Vagina (tissue), 2 donors: ENCODE measurements around the gene ZIC1. TPM values are rescaled to one million over a fixed set of nuclear protein-coding genes. Genes with fewer than 3 reads are reported as not detected.

Experiments
- DNase-seq, 2 donors: peaks; one replicate each; pipeline ENCODE4 v3.0.0-alpha.2; 2017; ENCODE audit errors: extremely low spot score in 2 of 2
- H3K27ac ChIP-seq: fragments of 200-600 bp; sonication (generic); one replicate; pipeline ENCODE4 v1.5.1; 2019
- H3K27me3 ChIP-seq: fragments of 200-600 bp; sonication (generic); one replicate; pipeline ENCODE4 v1.5.1; 2019
- H3K36me3 ChIP-seq, 2 donors: fragments of 200-600 bp; sonication (generic); one replicate each; pipeline ENCODE4 v1.5.1; 2017 to 2019
- H3K4me1 ChIP-seq: fragments of 200-600 bp; sonication (generic); one replicate; pipeline ENCODE4 v1.5.1; 2019
- H3K4me3 ChIP-seq, 2 donors: fragments of 200-600 bp; sonication (generic); 1 replicate in 1 of 2; 2 replicates in 1 of 2; pipeline ENCODE4 v1.5.1; 2016 to 2019
- H3K9me3 ChIP-seq: fragments of 200-600 bp; sonication (generic); one replicate; pipeline ENCODE4 v1.5.1; 2019
- POLR2A ChIP-seq, 2 donors: fragments of 450-650 bp; IDR thresholded peaks; one replicate each; pipeline ENCODE4 v1.6.1; 2017; ENCODE audit warnings: antibody characterized with exemption in 2 of 2, mild to moderate bottlenecking in 2 of 2, moderate library complexity in 2 of 2
- POLR2AphosphoS5 ChIP-seq, 2 donors: sonication (generic); formaldehyde crosslinking; IDR thresholded peaks; one replicate each; pipeline ENCODE4 v1.9.0; 2017; ENCODE audit warnings: antibody characterized with exemption in 2 of 2, mild to moderate bottlenecking in 2 of 2, low read depth in 1 of 2; ENCODE audit not compliant: insufficient read depth in 1 of 2
- intact Hi-C: fragments of 100-400 bp; cut with DNase I; formaldehyde crosslinking; loops from one replicate; pipeline ENCODE4 v1.15.1; 2023
- total RNA-seq: library from RNA; depleted of rRNA; stranded (reverse); fragments of >200 nt; gene quantifications from one replicate; pipeline ENCODE4 v1.2.3, GENCODE V29; 2016
- TF ChIP-seq, protein P1 (sequence below), 3 experiments: fragments of 450-650 bp in 2 of 3; fragments of 200-600 bp in 1 of 3; sonication (generic) in 1 of 3; IDR thresholded peaks; one replicate each; pipeline ENCODE4 v1.5.1; 2017 to 2019; ENCODE audit warnings: antibody characterized with exemption in 3 of 3, mild to moderate bottlenecking in 2 of 3, moderate library complexity in 2 of 3

ZIC1 gene
- total RNA-seq, result not detected

DNA sequence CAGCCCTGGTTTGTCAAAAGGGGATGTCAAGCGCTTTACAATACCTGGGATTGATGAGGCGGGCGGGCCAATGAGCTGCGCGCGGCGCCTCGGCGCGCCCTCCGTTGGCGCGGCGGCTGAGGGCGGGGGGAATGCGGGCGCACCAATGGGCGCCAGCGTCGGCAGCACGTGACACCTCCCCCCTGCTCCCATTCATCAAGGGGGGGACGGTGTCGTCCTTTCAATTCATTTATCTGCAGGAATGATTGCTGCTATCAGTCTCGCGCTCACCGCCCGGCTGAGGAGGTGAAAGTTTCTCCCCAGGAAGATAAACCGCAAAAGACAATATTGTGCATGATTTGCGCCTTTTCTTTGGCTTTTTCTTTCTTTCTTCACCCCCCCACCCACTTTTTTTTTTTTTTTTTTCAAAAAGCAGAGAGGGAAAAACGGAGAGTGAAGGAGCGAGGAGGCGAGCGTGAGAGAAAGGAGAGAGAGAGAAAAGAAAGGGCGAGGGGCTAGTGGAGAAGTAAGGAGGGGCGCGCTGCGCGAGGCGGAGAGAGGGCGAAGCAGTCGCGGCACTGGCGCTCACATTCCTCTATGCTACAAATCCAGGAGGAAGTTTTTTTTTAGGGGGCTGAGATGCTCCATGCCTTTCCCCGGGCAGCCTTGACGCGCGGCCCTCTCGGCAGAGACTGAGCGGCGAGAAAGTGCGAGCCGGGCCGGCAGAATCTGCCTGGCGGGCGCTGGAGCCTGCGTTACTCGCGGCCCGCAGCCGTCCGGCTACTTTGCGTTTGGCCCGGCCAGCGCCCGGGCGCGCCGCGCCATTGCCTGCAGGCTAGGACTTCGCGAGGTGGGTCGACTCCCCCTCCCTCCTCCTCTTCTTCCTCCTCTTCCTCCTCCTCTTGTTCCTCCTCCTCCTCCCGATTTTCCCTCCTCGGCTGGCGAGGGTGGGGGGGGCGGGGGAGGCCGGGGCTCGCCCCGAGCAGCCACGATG lies at the start of gene ZIC1:
Gene ZIC1 (plus strand): TSS at position 223 of the 973 bp plus-strand sequence. CDS start 748 bp downstream, at position 971.
- no peaks in the 10 kb centered on the region for H3K36me3 ChIP-seq
- intact Hi-C loops, result no loop called here
- DNase-seq, result peak; percentile 52 to 55
- no peak within 1 kb of the TSS for H3K27ac ChIP-seq
- TF ChIP-seq POLR2AphosphoS5 (IDR thresholded peaks at IDR 0.05; ENCODE audit: insufficient read depth in 1 of 2, low read depth in 1 of 2), result no peak
- no peak for TF ChIP-seq POLR2A (IDR thresholded peaks at IDR 0.05)
- TF ChIP-seq, protein P1, sequence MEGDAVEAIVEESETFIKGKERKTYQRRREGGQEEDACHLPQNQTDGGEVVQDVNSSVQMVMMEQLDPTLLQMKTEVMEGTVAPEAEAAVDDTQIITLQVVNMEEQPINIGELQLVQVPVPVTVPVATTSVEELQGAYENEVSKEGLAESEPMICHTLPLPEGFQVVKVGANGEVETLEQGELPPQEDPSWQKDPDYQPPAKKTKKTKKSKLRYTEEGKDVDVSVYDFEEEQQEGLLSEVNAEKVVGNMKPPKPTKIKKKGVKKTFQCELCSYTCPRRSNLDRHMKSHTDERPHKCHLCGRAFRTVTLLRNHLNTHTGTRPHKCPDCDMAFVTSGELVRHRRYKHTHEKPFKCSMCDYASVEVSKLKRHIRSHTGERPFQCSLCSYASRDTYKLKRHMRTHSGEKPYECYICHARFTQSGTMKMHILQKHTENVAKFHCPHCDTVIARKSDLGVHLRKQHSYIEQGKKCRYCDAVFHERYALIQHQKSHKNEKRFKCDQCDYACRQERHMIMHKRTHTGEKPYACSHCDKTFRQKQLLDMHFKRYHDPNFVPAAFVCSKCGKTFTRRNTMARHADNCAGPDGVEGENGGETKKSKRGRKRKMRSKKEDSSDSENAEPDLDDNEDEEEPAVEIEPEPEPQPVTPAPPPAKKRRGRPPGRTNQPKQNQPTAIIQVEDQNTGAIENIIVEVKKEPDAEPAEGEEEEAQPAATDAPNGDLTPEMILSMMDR (IDR thresholded peaks at IDR 0.05), result no peak
- peaks cover 35% of the 10 kb centered on the region for H3K4me1 ChIP-seq
- no peaks in the 10 kb centered on the region for H3K9me3 ChIP-seq
- H3K27me3 ChIP-seq, result peaks cover 33% of the 10 kb centered on the region
- peak within 1 kb of the TSS; percentile 23 to 44 for H3K4me3 ChIP-seq

DNA sequence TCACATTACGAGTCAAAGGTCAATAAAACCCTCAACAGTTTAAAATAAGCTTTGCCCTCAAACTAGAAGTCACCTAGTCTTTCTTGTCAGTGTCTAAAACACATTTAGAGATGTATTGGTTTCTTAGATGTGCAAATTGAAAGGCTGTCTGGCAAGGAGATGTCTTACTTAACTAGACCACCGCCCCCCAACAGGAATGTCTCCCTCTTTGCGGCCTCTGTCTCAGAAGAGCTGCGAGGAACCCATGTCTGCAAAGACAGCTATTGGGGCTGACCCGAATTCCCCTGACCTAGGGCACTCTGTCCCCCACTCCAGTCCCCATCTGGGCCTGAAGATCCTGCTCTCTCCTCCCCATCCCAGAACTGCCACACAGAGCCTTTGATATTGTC lies 49.1 kb upstream of the ZIC1 start:
- Histone ChIP-seq H3K36me3 (no peaks in the 10 kb centered on the region), H3K4me1 (no peaks in the 10 kb centered on the region)

DNA sequence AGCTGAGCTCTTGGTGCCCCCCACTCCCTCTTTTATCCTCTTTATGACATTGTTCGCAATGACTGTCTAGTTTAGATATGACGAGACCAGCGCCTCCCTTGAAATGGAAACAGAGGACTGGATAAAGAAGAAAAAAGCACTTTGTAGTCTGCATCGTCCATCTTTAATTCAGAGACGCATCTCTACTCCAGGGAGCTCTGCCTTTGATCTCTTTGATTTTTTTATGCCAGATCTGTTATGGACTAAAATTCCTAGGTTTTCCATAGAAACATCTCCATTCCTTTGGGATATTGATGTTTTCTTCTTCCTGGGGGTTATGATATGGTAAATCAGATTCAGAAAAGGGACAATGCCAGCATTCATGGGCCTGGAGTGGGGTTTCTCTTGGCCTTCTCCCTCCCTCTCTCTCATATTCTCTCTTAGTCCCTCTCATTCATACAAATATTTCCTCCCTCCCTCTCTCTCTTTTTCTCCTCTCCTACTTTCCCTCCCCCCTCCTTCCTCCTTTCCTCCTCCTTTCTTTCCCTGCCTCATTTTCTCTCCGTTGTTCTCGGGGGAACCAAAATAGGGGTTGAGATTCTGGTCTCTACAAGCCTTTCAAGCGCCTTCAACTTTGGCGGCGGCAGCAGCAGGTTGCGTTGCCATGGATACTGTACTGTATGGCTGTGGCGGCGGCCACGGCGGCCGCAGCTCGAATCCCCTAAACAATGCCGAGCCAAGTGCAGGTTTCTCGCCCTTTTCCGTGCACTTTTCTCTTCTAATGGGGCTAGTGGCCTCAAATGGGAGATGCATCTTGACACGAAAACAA lies 48.3 kb upstream of the ZIC1 start:
- H3K27me3 ChIP-seq, result peaks cover 22% of the 10 kb centered on the region
- no peak for DNase-seq
- H3K9me3 ChIP-seq, result no peaks in the 10 kb centered on the region
- no peaks in the 10 kb centered on the region for H3K36me3 ChIP-seq
- H3K4me3 ChIP-seq, result no peak overlapping the region
- no peaks in the 10 kb centered on the region for H3K4me1 ChIP-seq
- intact Hi-C loops, result no loop called here
- TF ChIP-seq POLR2AphosphoS5 (IDR thresholded peaks at IDR 0.05; ENCODE audit: insufficient read depth in 1 of 2, low read depth in 1 of 2), result no peak
- TF ChIP-seq, protein P1 (IDR thresholded peaks at IDR 0.05), result no peak
- no peak for TF ChIP-seq POLR2A (IDR thresholded peaks at IDR 0.05)
- no peak overlapping the region for H3K27ac ChIP-seq

More for the DNA sequence above, 49.1 kb upstream of the ZIC1 start:
- H3K9me3 ChIP-seq, result no peaks in the 10 kb centered on the region
- H3K27me3 ChIP-seq, result peaks cover 22% of the 10 kb centered on the region
- no peak overlapping the region for H3K4me3 ChIP-seq
- no peak overlapping the region for H3K27ac ChIP-seq
- no peak for TF ChIP-seq POLR2A (IDR thresholded peaks at IDR 0.05)
- TF ChIP-seq, protein P1 (IDR thresholded peaks at IDR 0.05), result no peak
- intact Hi-C loops, result no loop called here
- no peak for DNase-seq

DNA sequence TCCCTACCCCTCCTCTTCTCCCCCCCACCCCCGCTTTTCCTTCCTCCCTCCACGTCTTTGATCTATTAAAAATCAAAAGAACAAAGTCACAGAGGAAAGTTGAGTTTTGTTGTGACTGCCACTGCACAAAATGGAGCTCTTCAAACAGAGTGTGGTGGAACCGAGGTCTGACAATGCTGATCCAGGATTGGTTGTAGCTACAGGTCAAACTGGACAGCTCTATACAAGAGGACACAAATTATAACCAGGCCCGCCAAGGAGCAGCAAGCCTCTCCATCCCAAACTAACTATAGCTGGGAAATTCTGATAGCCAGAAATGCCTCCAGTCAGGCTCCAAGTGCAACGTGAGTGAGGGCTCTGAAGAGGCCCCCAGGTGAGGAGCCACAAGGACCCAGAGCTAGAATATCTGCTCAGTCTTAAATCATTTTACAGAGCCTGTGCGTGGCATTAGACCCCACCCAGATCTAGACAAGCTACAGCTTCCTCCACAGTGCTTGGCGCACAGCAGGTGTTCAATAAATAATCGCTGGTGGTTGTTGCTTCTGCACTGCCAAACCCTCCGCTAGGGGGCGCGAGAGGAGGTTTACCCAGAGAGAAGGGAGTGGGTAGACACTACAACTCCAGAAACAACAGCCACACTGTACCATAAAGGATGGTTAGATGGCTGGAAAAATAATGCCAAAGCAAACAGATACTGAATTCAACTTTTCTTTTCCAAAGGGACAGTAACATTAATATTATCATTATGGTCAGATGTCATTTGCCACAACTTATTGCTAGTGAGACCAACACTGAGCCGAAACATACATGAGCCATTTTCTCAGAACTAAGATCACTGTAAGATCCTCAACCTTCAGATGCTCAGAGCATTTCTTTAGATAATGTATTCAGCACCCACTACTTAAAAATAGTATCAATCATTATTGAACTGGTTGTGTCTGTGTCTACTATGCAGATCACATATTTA lies 47.4 kb upstream of the ZIC1 start:
- no peak for DNase-seq
- Histone ChIP-seq H3K27me3 (peaks cover 13% of the 10 kb centered on the region), H3K4me3 (no peak overlapping the region), H3K9me3 (no peaks in the 10 kb centered on the region), H3K4me1 (no peaks in the 10 kb centered on the region), H3K36me3 (no peaks in the 10 kb centered on the region), H3K27ac (no peak overlapping the region)
- no peak for TF ChIP-seq POLR2AphosphoS5 (IDR thresholded peaks at IDR 0.05; ENCODE audit: insufficient read depth in 1 of 2, low read depth in 1 of 2)
- TF ChIP-seq, protein P1 (IDR thresholded peaks at IDR 0.05), result no peak
- intact Hi-C loops, result no loop called here
